Tibial artery (tissue), 4 donors: ENCODE data around the gene PCDH15.

ENCODE experiments used
- DNase-seq, 2 donors: peaks; one replicate each; pipeline ENCODE4 v3.0.0-alpha.2; 2019
- H3K27ac ChIP-seq, 2 donors: fragments of 200-600 bp; sonication (generic) in 1 of 2; 1 replicate in 1 of 2; 2 replicates in 1 of 2; pipeline ENCODE4 v1.5.1; 2018 to 2019; ENCODE audit warnings: mild to moderate bottlenecking in 1 of 2
- H3K27me3 ChIP-seq, 2 donors: fragments of 200-600 bp; sonication (generic) in 1 of 2; one replicate each; pipeline versions ENCODE4 v1.5.1 to v1.6.0; 2016 to 2019
- H3K36me3 ChIP-seq, 3 donors: fragments of 200-600 bp; sonication (generic) in 2 of 3; one replicate each; pipeline ENCODE4 v1.5.1; 2016 to 2019; ENCODE audit warnings: mild to moderate bottlenecking in 2 of 3
- H3K4me1 ChIP-seq, 4 donors: fragments of 200-600 bp; sonication (generic) in 2 of 4; 1 replicate in 3 of 4; 2 replicates in 1 of 4; pipeline ENCODE4 v1.5.1; 2016 to 2019
- H3K4me3 ChIP-seq, 2 donors: fragments of 200-600 bp; sonication (generic) in 1 of 2; 1 replicate in 1 of 2; 2 replicates in 1 of 2; pipeline ENCODE4 v1.5.1; 2018 to 2019; ENCODE audit warnings: mild to moderate bottlenecking in 2 of 2
- H3K9me3 ChIP-seq, 3 donors: fragments of 200-600 bp; sonication (generic) in 1 of 3; one replicate each; pipeline ENCODE4 v1.5.1; 2016 to 2019
- CTCF ChIP-seq, 2 experiments: fragments of 200-600 bp in 1 of 2; fragments of 450-650 bp in 1 of 2; IDR thresholded peaks; one replicate each; pipeline ENCODE4 v1.5.1; 2017 to 2019; ENCODE audit warnings: antibody characterized with exemption in 2 of 2, mild to moderate bottlenecking in 1 of 2, moderate library complexity in 1 of 2
- intact Hi-C: fragments of 100-400 bp; cut with DNase I; formaldehyde crosslinking; loops from one replicate; pipeline ENCODE4 v1.15.0; 2023; ENCODE audit warnings: low total_unique reads

Gene PCDH15

DNA sequence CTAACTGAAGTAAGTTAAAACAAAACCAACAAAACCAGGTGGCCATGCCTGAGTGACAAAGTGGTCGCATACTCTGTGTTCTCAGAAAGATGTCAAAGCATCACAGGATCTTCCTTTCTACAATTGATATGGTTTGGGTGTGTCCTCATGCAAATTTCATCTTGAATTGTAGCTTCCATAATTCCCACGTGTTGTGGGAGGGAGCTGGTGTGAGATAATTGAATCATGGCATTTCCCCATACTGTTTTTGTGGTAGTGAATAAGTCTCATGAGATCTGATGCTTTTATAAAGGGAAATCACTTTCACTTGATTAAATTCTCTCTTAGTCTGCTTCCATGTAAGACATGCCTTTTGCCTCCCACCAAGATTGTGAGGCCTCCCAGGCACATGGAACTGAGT, 465.7 kb downstream of the PCDH15 start:
- intact Hi-C loops = no loop called here
- no peak for DNase-seq
- no peaks in the 10 kb centered on the region for H3K36me3 ChIP-seq
- no peaks in the 10 kb centered on the region for H3K27me3 ChIP-seq
- no peaks in the 10 kb centered on the region for H3K4me1 ChIP-seq
- H3K27ac ChIP-seq = no peak overlapping the region
- TF ChIP-seq CTCF (IDR thresholded peaks at IDR 0.05) = no peak
- H3K9me3 ChIP-seq = no peaks in the 10 kb centered on the region
- H3K4me3 ChIP-seq = no peak overlapping the region

DNA sequence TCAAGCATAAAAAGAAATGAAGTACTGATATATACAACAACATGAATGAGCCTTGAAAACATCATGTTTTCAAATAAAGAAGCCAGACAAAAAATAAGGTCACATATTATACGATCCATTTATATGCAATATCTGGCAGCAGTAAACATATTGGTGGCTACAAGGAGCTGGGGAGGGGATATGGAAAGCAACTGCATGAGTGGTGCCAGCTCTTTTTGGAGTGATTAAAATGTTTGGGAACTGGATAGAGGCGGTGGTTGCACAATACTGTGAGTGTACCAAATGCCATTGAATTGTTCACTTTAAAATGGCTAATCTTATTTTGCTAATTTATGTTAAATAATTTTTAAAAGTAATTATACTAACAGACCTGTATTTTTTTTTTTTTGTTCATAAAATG, 481.7 kb downstream of the PCDH15 start:
- H3K4me3 ChIP-seq = no peak overlapping the region
- no peaks in the 10 kb centered on the region for H3K4me1 ChIP-seq
- TF ChIP-seq CTCF (IDR thresholded peaks at IDR 0.05) = no peak
- intact Hi-C loops = no loop called here
- H3K27me3 ChIP-seq = no peaks in the 10 kb centered on the region
- DNase-seq = no peak
- H3K36me3 ChIP-seq = no peaks in the 10 kb centered on the region
- H3K27ac ChIP-seq = no peak overlapping the region
- H3K9me3 ChIP-seq = no peaks in the 10 kb centered on the region

- TF ChIP-seq CTCF (IDR thresholded peaks at IDR 0.05) = no peak
- H3K27me3 ChIP-seq = no peaks in the 10 kb centered on the region
- no peak overlapping the region for H3K4me3 ChIP-seq
- intact Hi-C loops = no loop called here
- no peaks in the 10 kb centered on the region for H3K9me3 ChIP-seq
- H3K36me3 ChIP-seq = no peaks in the 10 kb centered on the region
- DNase-seq = no peak
- H3K27ac ChIP-seq = no peak overlapping the region
- no peaks in the 10 kb centered on the region for H3K4me1 ChIP-seq
Observed at GRCh38 chr10:54318470-54318869, 482.6 kb downstream of the PCDH15 start.

- intact Hi-C loops = no loop called here
- H3K36me3 ChIP-seq = no peaks in the 10 kb centered on the region
- no peak for DNase-seq
- H3K4me1 ChIP-seq = no peaks in the 10 kb centered on the region
- no peak overlapping the region for H3K27ac ChIP-seq
- no peak overlapping the region for H3K4me3 ChIP-seq
- no peaks in the 10 kb centered on the region for H3K9me3 ChIP-seq
- H3K27me3 ChIP-seq = no peaks in the 10 kb centered on the region
- no peak for TF ChIP-seq CTCF (IDR thresholded peaks at IDR 0.05)
Observed at GRCh38 chr10:54314430-54314829, 486.6 kb downstream of the PCDH15 start.

DNA sequence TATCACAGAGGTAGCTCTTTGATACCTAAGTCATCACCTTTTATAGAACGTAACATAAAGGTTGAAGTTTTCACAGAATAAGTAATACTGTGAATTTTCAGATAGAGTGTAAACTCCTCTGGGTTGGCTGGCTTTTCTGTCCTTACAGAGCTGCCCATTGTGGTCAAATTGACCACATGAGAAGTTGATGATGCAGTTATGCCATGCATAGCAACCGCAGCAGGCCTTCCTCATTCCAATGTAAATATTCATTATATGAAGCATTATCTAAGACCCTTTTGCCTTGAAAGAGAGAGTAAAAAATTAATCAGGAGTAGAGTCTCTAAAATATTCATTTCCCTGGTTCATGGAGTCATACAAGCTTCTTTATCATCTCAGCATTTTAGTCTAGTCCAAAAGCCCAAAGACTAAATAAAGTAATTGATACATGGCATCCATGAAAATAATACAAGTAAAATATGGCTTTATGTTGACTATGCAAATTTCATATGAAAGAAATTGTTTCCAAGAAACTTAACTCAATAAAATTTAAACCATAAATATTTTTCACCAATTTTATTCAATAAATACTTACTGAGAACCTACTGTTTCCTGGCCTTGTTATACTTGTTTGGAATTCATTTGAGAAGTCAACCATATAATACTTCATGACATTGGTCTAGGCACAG, 516.4 kb downstream of the PCDH15 start:
- Histone ChIP-seq H3K9me3 (no peaks in the 10 kb centered on the region), H3K36me3 (no peaks in the 10 kb centered on the region), H3K27me3 (no peaks in the 10 kb centered on the region), H3K4me3 (no peak overlapping the region), H3K4me1 (no peaks in the 10 kb centered on the region), H3K27ac (no peak overlapping the region)
- no peak for DNase-seq
- no peak for TF ChIP-seq CTCF (IDR thresholded peaks at IDR 0.05)
- intact Hi-C loops = no loop called here

DNA sequence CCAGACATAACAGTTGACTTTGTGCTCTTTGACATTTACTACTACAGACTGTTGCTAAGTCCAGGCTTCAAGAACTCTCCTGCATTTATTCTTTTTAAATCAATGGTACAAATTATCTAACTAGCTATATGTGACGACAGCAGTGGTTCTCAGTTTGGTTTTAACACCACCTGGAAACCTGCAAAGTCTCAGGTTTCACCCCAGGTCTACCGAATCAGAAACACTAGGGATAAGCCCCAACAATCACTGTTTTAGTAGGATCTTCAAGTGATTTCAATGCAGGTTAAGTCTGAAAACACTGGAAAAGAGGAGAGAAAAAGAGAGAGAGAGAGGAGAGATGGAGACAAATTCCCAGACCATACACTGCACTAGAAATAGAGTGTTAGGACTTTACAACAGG, 519.0 kb downstream of the PCDH15 start:
- TF ChIP-seq CTCF (IDR thresholded peaks at IDR 0.05) = no peak

More for the DNA sequence above, 519.0 kb downstream of the PCDH15 start:
- no peak overlapping the region for H3K27ac ChIP-seq
- H3K9me3 ChIP-seq = no peaks in the 10 kb centered on the region
- no peak for DNase-seq
- no peaks in the 10 kb centered on the region for H3K27me3 ChIP-seq
- H3K36me3 ChIP-seq = no peaks in the 10 kb centered on the region
- H3K4me3 ChIP-seq = no peak overlapping the region
- intact Hi-C loops = no loop called here
- no peaks in the 10 kb centered on the region for H3K4me1 ChIP-seq
